ENCODE data around the gene DHTKD1.

The DHTKD1 gene

DNA sequence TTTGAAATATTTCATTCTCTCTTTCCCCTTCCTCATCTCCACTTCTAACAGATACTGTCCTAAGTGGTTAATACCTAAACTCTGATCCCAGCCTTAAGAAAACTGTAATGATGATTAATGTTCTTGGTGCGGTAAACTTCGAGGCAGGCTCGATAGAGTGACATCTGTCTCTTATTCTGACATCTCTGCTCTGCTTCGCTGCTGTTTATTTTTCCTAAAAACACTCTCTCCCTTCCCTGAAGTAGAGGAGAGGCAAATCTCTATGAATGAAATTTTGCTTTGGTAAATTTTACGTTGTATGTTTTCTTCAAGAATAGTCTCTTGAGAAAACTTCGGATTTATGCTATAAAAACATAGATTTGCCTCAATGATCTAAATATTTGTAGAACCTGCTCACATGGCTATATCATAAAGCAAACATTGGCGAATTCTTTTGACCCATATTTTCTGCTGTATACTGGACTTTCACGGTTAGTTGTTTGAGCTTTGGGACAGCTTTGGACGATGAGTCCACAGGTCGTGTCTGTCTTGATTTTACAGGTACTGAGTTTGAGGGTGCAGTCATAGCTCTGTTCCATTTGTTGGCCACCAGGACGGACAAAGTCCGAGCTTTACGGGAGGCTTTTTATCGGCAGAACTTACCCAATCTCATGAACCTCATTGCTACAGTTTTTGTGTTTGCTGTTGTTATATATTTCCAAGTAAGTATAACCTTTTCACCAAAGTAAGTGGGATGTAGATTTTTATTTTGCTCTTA is 87.8 kb downstream of the DHTKD1 start:
- Histone ChIP-seq H3K9me2 (replicated peaks; ENCODE audit: low read depth, low read length) (no peaks in the 10 kb centered on the region), H3F3A (ENCODE audit: low read depth) (no peaks in the 10 kb centered on the region), H3K4me2 (ENCODE audit: low read depth, low read length, poor library complexity, severe bottlenecking) (no peak overlapping the region), H3K4me1 (ENCODE audit: insufficient read depth, low read length, poor library complexity, severe bottlenecking) (no peaks in the 10 kb centered on the region), H2AFZ (ENCODE audit: low read length) (no peak overlapping the region), H3K36me3 (ENCODE audit: insufficient read depth, low read length) (peaks cover 61% of the 10 kb centered on the region; the same call in 1 of the 2 replicates), H3K4me3 (ENCODE audit: low read length, poor library complexity, severe bottlenecking) (no peak overlapping the region), H3K9ac (ENCODE audit: low read depth, low read length, poor library complexity, severe bottlenecking) (no peak overlapping the region), H3K27me3 (ENCODE audit: insufficient read depth, low read length, poor library complexity, severe bottlenecking) (no peaks in the 10 kb centered on the region), H4K20me1 (ENCODE audit: insufficient read depth, low read length, poor library complexity, severe bottlenecking) (no peaks in the 10 kb centered on the region), H3K79me2 (ENCODE audit: insufficient read depth, low read length) (no peaks in the 10 kb centered on the region), H3K9me3 (ENCODE audit: insufficient read depth, low read depth, low read length) (no peaks in the 10 kb centered on the region)
- no peak for TF ChIP-seq EZH2phosphoT487 (IDR thresholded peaks at IDR 0.05; ENCODE audit: borderline replicate concordance)
- TF ChIP-seq, protein P1, sequence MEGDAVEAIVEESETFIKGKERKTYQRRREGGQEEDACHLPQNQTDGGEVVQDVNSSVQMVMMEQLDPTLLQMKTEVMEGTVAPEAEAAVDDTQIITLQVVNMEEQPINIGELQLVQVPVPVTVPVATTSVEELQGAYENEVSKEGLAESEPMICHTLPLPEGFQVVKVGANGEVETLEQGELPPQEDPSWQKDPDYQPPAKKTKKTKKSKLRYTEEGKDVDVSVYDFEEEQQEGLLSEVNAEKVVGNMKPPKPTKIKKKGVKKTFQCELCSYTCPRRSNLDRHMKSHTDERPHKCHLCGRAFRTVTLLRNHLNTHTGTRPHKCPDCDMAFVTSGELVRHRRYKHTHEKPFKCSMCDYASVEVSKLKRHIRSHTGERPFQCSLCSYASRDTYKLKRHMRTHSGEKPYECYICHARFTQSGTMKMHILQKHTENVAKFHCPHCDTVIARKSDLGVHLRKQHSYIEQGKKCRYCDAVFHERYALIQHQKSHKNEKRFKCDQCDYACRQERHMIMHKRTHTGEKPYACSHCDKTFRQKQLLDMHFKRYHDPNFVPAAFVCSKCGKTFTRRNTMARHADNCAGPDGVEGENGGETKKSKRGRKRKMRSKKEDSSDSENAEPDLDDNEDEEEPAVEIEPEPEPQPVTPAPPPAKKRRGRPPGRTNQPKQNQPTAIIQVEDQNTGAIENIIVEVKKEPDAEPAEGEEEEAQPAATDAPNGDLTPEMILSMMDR (conservative IDR thresholded peaks at IDR 0.05; ENCODE audit: low read length) = no peak

DNA sequence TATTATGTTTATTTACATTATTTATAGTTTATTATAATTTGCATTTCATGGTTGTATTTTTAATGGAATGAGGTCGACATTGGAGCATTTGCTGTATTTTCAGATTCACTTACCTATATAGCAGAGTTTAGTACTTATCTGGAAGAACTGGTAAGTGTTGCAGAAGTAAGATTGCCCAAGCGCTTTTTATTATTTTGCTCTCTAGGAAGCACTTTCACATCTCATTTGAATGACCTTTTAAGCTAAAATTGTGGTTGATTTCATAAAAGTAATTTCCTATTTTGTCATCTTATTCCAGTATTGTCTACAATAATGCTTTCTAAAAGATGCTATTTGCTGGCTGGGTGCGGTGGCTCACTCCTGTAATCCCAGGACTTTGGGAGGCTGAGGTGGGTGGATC is 89.4 kb downstream of the DHTKD1 start:
- Histone ChIP-seq H4K20me1 (ENCODE audit: insufficient read depth, low read length, poor library complexity, severe bottlenecking) (no peaks in the 10 kb centered on the region), H3K9ac (ENCODE audit: low read depth, low read length, poor library complexity, severe bottlenecking) (no peak overlapping the region), H2AFZ (ENCODE audit: low read length) (no peak overlapping the region), H3K27me3 (ENCODE audit: insufficient read depth, low read length, poor library complexity, severe bottlenecking) (no peaks in the 10 kb centered on the region), H3K4me3 (ENCODE audit: low read length, poor library complexity, severe bottlenecking) (no peak overlapping the region), H3K4me2 (ENCODE audit: low read depth, low read length, poor library complexity, severe bottlenecking) (no peak overlapping the region), H3K79me2 (ENCODE audit: insufficient read depth, low read length) (no peaks in the 10 kb centered on the region), H3K36me3 (ENCODE audit: insufficient read depth, low read length) (peaks cover 74% of the 10 kb centered on the region; the same call in 1 of the 2 replicates), H3K9me2 (replicated peaks; ENCODE audit: low read depth, low read length) (no peaks in the 10 kb centered on the region), H3K4me1 (ENCODE audit: insufficient read depth, low read length, poor library complexity, severe bottlenecking) (no peaks in the 10 kb centered on the region), H3F3A (ENCODE audit: low read depth) (no peaks in the 10 kb centered on the region), H3K9me3 (ENCODE audit: insufficient read depth, low read depth, low read length) (no peaks in the 10 kb centered on the region)
- TF ChIP-seq EZH2phosphoT487 (IDR thresholded peaks at IDR 0.05; ENCODE audit: borderline replicate concordance) = no peak
- TF ChIP-seq, protein P1 (conservative IDR thresholded peaks at IDR 0.05; ENCODE audit: low read length) = no peak

DNA sequence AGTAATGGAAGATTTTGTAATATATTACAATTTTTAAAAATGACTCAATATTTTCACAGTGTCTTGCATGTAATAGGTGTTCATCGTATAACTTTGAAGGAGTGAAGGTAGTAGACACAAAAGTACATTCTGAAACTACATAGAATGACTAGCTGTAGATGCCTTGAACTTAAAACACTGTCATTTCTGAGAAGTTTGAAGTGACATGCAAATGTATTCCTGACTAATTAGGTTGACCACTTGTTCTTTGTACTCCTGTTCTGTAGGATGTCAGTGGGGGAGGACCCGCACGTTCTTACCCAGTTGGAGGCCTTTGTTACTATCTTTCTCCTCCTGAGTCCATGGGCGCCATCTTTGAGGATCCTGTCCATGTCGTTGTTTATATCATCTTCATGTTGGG is 91.9 kb downstream of the DHTKD1 start:
- Histone ChIP-seq H3K4me3 (ENCODE audit: low read length, poor library complexity, severe bottlenecking) (no peak overlapping the region), H3K4me1 (ENCODE audit: insufficient read depth, low read length, poor library complexity, severe bottlenecking) (no peaks in the 10 kb centered on the region), H3K36me3 (ENCODE audit: insufficient read depth, low read length) (peaks cover 74% of the 10 kb centered on the region; the same call in 1 of the 2 replicates), H3K79me2 (ENCODE audit: insufficient read depth, low read length) (no peaks in the 10 kb centered on the region), H4K20me1 (ENCODE audit: insufficient read depth, low read length, poor library complexity, severe bottlenecking) (no peaks in the 10 kb centered on the region), H2AFZ (ENCODE audit: low read length) (no peak overlapping the region), H3K9me3 (ENCODE audit: insufficient read depth, low read depth, low read length) (no peaks in the 10 kb centered on the region), H3K9ac (ENCODE audit: low read depth, low read length, poor library complexity, severe bottlenecking) (no peak overlapping the region), H3K27me3 (ENCODE audit: insufficient read depth, low read length, poor library complexity, severe bottlenecking) (no peaks in the 10 kb centered on the region), H3K4me2 (ENCODE audit: low read depth, low read length, poor library complexity, severe bottlenecking) (no peak overlapping the region), H3F3A (ENCODE audit: low read depth) (no peaks in the 10 kb centered on the region), H3K9me2 (replicated peaks; ENCODE audit: low read depth, low read length) (no peaks in the 10 kb centered on the region)
- TF ChIP-seq, protein P1 (conservative IDR thresholded peaks at IDR 0.05; ENCODE audit: low read length) = no peak
- no peak for TF ChIP-seq EZH2phosphoT487 (IDR thresholded peaks at IDR 0.05; ENCODE audit: borderline replicate concordance)
